GM12878 (cell line): ENCODE results near the gene GNA14. TPM values are rescaled to one million over a fixed set of nuclear protein-coding genes. Genes with fewer than 3 reads are reported as not detected.

Experiments
- ATAC-seq: fragments of 200-7000 bp; cut with Tn5 transposase; 3 replicates; pipeline ENCODE4 v1.9.1; 2020; ENCODE audit warnings: mild to moderate bottlenecking, moderate library complexity
- BruUV-seq: library from RNA; stranded (reverse); fragments of 400-500 nt; replicated peaks from 2 replicates; lab custom pipeline; 2021; lab: Mats Ljungman, UMichigan
- CTCF ChIA-PET: fragments of 300-600 bp; sonication (Branson Sonifier 250); formaldehyde crosslinking; extraction: SDS; loops from one replicate; lab custom pipeline; 2021; ENCODE audit warnings: inconsistent platforms; lab: Yijun Ruan, JAX
- POLR2A ChIA-PET: fragments of 350-600 bp; formaldehyde crosslinking; extraction: SDS; loops from one replicate; lab custom pipeline; 2021; ENCODE audit warnings: inconsistent platforms; lab: Charles Lee
- RAD21 ChIA-PET: fragments of 300-600 bp; sonication (Branson Sonifier 250); formaldehyde crosslinking; loops from one replicate; lab custom pipeline; 2023; ENCODE audit warnings: antibody characterized with exemption; ENCODE audit not compliant: unreplicated experiment; lab: Charles Lee
- SMC1A ChIA-PET: fragments of 300-600 bp; sonication (Branson Sonifier 250); formaldehyde crosslinking; loops from one replicate; lab custom pipeline; 2023; ENCODE audit not compliant: unreplicated experiment, uncharacterized antibody; lab: Charles Lee
- DNase-seq: peaks from one replicate; pipeline ENCODE4 v3.0.0-alpha.2; 2011; ENCODE audit warnings: low read depth, low spot score
- FAIRE-seq: peaks from 3 replicates; lab custom pipeline; 2011; peaks lifted over from hg19 to GRCh38; lab: Jason Lieb, UNC
- H2AFZ ChIP-seq: 2 replicates; pipeline ENCODE4 v1.6.0; 2011; ENCODE audit warnings: low read depth, low read length, control low read depth; ENCODE audit not compliant: control insufficient read depth
- H3K27ac ChIP-seq: 2 replicates; pipeline ENCODE4 v1.5.1; 2011; ENCODE audit warnings: control low read depth; ENCODE audit not compliant: control insufficient read depth, insufficient read depth
- H3K27me3 ChIP-seq, 2 experiments: replicated peaks in 1 of 2; 2 replicates each; pipeline versions ENCODE4 v1.6.0 to v1.6.1; 2011; ENCODE audit warnings: low read length in 1 of 2; ENCODE audit not compliant: control insufficient read depth in 2 of 2, insufficient read depth in 2 of 2
- H3K36me3 ChIP-seq, 2 experiments: 2 replicates each; pipeline ENCODE4 v1.5.1; 2011; ENCODE audit warnings: low read length in 1 of 2; ENCODE audit not compliant: control insufficient read depth in 2 of 2, insufficient read depth in 2 of 2
- H3K4me1 ChIP-seq: 2 replicates; pipeline ENCODE4 v1.6.1; 2011; ENCODE audit warnings: mild to moderate bottlenecking, low read length, moderate library complexity, mixed read lengths; ENCODE audit not compliant: control insufficient read depth, insufficient read depth
- H3K4me2 ChIP-seq: 2 replicates; pipeline ENCODE4 v1.6.0; 2011; ENCODE audit warnings: control low read depth; ENCODE audit not compliant: control insufficient read depth, insufficient read depth
- H3K4me3 ChIP-seq: fragments of 200-600 bp; sonication (generic); 2 replicates; pipeline ENCODE4 v1.5.1; 2016
- H3K79me2 ChIP-seq: 2 replicates; pipeline ENCODE4 v1.6.0; 2011; ENCODE audit warnings: low read length; ENCODE audit not compliant: control insufficient read depth, insufficient read depth
- H3K9ac ChIP-seq: 2 replicates; pipeline ENCODE4 v1.8.0; 2011; ENCODE audit warnings: low read length, control low read depth, mixed read lengths; ENCODE audit not compliant: control insufficient read depth, insufficient read depth
- H3K9me3 ChIP-seq: replicated peaks from 3 replicates; pipeline ENCODE4 v1.5.1; 2011; ENCODE audit warnings: mild to moderate bottlenecking, low read length; ENCODE audit not compliant: control insufficient read depth, insufficient read depth
- H4K20me1 ChIP-seq: 2 replicates; pipeline ENCODE4 v1.6.0; 2011; ENCODE audit not compliant: control insufficient read depth, insufficient read depth
- BHLHE40 ChIP-seq, 2 experiments: fragments of 450-650 bp in 1 of 2; IDR thresholded peaks; 2 replicates each; pipeline ENCODE4 v1.6.1; 2011 to 2017; ENCODE audit warnings: low read depth in 2 of 2, borderline replicate concordance in 1 of 2, improper control_type of control experiment in 1 of 2, low read length in 1 of 2, mild to moderate bottlenecking in 1 of 2
- BRCA1 ChIP-seq: IDR thresholded peaks from 2 replicates; pipeline ENCODE4 v1.6.1; 2011; ENCODE audit warnings: low read depth, low read length, improper control_type of control experiment
- EED ChIP-seq: sonication (generic); IDR thresholded peaks from 2 replicates; pipeline ENCODE4 v1.6.1; 2016; ENCODE audit warnings: antibody characterized with exemption, low read depth
- EGR1 ChIP-seq, 2 experiments: IDR thresholded peaks; 1 replicate in 1 of 2; 2 replicates in 1 of 2; pipeline ENCODE4 v1.6.1; 2011 to 2012; ENCODE audit warnings: low read depth in 2 of 2, low read length in 2 of 2, borderline replicate concordance in 1 of 2, mild to moderate bottlenecking in 1 of 2, moderate library complexity in 1 of 2
- LARP7 ChIP-seq: fragments of 450-650 bp; IDR thresholded peaks from 2 replicates; pipeline ENCODE4 v1.6.1; 2017; ENCODE audit warnings: mild to moderate bottlenecking
- MEF2B ChIP-seq: fragments of 450-650 bp; IDR thresholded peaks from 2 replicates; pipeline ENCODE4 v1.6.1; 2018; ENCODE audit warnings: mild to moderate bottlenecking, moderate library complexity; ENCODE audit not compliant: partially characterized antibody, poor library complexity, severe bottlenecking
- MYC ChIP-seq: IDR thresholded peaks from 2 replicates; pipeline ENCODE4 v1.6.1; 2011; ENCODE audit warnings: mild to moderate bottlenecking, low read length, moderate library complexity, inconsistent platforms; ENCODE audit not compliant: insufficient read depth, insufficient replicate concordance, insufficient read length, severe bottlenecking
- NBN ChIP-seq: fragments of 450-650 bp; IDR thresholded peaks from 2 replicates; pipeline ENCODE4 v1.6.1; 2016
- NRF1 ChIP-seq: conservative IDR thresholded peaks from 2 replicates; pipeline ENCODE4 v1.6.1; 2011; ENCODE audit warnings: mild to moderate bottlenecking, low read depth, low read length, improper control_type of control experiment
- POLR2A ChIP-seq: IDR thresholded peaks from 2 replicates; pipeline ENCODE4 v1.6.1; 2011; ENCODE audit warnings: low read depth, mild to moderate bottlenecking, low read length
- SIX5 ChIP-seq: IDR thresholded peaks from 2 replicates; pipeline ENCODE4 v1.6.1; 2011; ENCODE audit warnings: mild to moderate bottlenecking, low read depth, low read length, moderate library complexity; ENCODE audit not compliant: severe bottlenecking
- SMARCA5 ChIP-seq: fragments of 450-650 bp; IDR thresholded peaks from 2 replicates; pipeline ENCODE4 v1.6.1; 2017; ENCODE audit warnings: mild to moderate bottlenecking
- SP1 ChIP-seq: IDR thresholded peaks from one replicate; pipeline ENCODE4 v1.6.1; 2011; ENCODE audit warnings: low read depth, low read length
- STAT1 ChIP-seq: fragments of 450-650 bp; conservative IDR thresholded peaks from 2 replicates; pipeline ENCODE4 v1.6.1; 2014; ENCODE audit warnings: antibody characterized with exemption, mild to moderate bottlenecking
- TAF1 ChIP-seq: IDR thresholded peaks from 2 replicates; pipeline ENCODE4 v1.6.1; 2011; ENCODE audit warnings: mild to moderate bottlenecking, low read depth, low read length, borderline replicate concordance
- YY1 ChIP-seq: IDR thresholded peaks from 2 replicates; pipeline ENCODE4 v1.6.1; 2011; ENCODE audit warnings: low read depth, mild to moderate bottlenecking, low read length
- WGBS: methylation state at CpG from one replicate; pipeline ENCODE4 v1.1.6; 2016; ENCODE audit warnings: low lambda C conversion rate; ENCODE audit not compliant: insufficient replicate concordance, insufficient coverage; ENCODE audit errors: missing lambda C conversion rate; 5-methylcytosine and 5-hydroxymethylcytosine counted together
- in situ Hi-C: fragments of 300-500 bp; cut with MboI; formaldehyde crosslinking; loops from 9 replicates; pipeline ENCODE4 v1.14.3; 2018; ENCODE audit warnings: mixed read lengths
- intact Hi-C: fragments of 100-400 bp; cut with micrococcal nuclease; formaldehyde crosslinking; loops from one replicate; pipeline ENCODE4 v1.14.2; 2022; ENCODE audit not compliant: unreplicated experiment
- polyA plus RNA-seq, 11 experiments: library from polyadenylated mRNA; depleted of rRNA in 4 of 11; unstranded in 6 of 11; stranded (reverse) in 5 of 11; fragments of >200 nt; fragmentation: Nextera tagmentation in 4 of 11; fragmentation: Illumina TruSeq in 1 of 11; extraction: Ambion mirVana in 4 of 11; extraction: Trizol in 1 of 11; gene quantifications; 1 replicate in 1 of 11; 2 replicates in 10 of 11; pipeline versions ENCODE4 v1.2.1 to v1.2.3, GENCODE V29; 2011 to 2016; ENCODE audit warnings: inconsistent platforms in 2 of 11, missing spikeins in 2 of 11, low read depth in 1 of 11
- total RNA-seq, 4 experiments: library from RNA; depleted of rRNA in 3 of 4; stranded (reverse); fragments of >200 nt in 3 of 4; fragmentation: Illumina TruSeq in 1 of 4; extraction: Trizol in 1 of 4; gene quantifications; 2 replicates each; pipeline versions ENCODE4 v1.2.1 to v1.2.3, GENCODE V29; 2013 to 2021
- TF ChIP-seq, protein P1 (sequence below): fragments of 150-350 bp; IDR thresholded peaks from 2 replicates; pipeline ENCODE4 v1.6.1; 2016; ENCODE audit warnings: low read depth, low read length
- TF ChIP-seq, protein P2 (sequence below): fragments of 450-650 bp; IDR thresholded peaks from 2 replicates; pipeline ENCODE4 v1.6.1; 2014; ENCODE audit warnings: mild to moderate bottlenecking
- TF ChIP-seq, protein P3 (sequence below): fragments of 450-650 bp; IDR thresholded peaks from 2 replicates; pipeline ENCODE4 v1.6.1; 2017; ENCODE audit warnings: mild to moderate bottlenecking

GNA14 gene
- total and polyA plus RNA-seq, 10 of the 15 experiments (the other 5 are each of a cell fraction or from before 2014, with no cell fraction given) = 0.17 TPM; not detected in 9

DNA sequence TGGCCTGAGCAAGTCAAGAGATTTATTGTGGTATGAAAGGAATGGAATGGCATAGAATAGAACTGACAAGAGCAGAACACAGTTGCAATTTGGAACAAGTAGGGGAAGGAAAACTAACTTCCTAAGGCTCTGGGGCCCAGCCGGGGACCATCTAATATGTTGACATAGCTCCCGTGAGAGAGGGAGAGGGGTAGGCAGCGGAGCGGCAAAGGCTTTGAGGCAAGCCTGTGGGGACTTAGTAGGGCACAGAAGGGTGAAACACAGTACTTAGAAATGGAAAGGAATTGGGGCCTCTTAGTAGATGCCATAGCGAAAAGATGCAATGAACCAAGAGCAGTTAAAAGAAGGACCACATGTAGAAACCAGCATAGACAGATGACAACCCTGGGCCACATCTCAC is 11.8 kb upstream of the GNA14 start:
- Histone ChIP-seq H3K9me3 (no peaks in the 10 kb centered on the region), H2AFZ (no peak overlapping the region), H3K27me3 (no peaks in the 10 kb centered on the region), H3K4me3 (no peak overlapping the region), H3K27ac (no peak overlapping the region), H3K79me2 (no peaks in the 10 kb centered on the region), H3K36me3 (no peaks in the 10 kb centered on the region), H3K4me2 (no peak overlapping the region), H3K9ac (no peak overlapping the region), H3K4me1 (no peaks in the 10 kb centered on the region), H4K20me1 (no peaks in the 10 kb centered on the region)
- ChIA-PET POLR2A (no interaction called here), SMC1A (no interaction called here), RAD21 (no interaction called here), CTCF (no interaction called here)
- 49% methylated on average over 5 of the region's 5 CpGs for WGBS
- no peak for DNase-seq
- intact Hi-C loops = no loop called here
- in situ Hi-C loops = no loop called here
- no TSS peak for BruUV-seq
- no peak for TF ChIP-seq SIX5
- TF ChIP-seq, protein P1, sequence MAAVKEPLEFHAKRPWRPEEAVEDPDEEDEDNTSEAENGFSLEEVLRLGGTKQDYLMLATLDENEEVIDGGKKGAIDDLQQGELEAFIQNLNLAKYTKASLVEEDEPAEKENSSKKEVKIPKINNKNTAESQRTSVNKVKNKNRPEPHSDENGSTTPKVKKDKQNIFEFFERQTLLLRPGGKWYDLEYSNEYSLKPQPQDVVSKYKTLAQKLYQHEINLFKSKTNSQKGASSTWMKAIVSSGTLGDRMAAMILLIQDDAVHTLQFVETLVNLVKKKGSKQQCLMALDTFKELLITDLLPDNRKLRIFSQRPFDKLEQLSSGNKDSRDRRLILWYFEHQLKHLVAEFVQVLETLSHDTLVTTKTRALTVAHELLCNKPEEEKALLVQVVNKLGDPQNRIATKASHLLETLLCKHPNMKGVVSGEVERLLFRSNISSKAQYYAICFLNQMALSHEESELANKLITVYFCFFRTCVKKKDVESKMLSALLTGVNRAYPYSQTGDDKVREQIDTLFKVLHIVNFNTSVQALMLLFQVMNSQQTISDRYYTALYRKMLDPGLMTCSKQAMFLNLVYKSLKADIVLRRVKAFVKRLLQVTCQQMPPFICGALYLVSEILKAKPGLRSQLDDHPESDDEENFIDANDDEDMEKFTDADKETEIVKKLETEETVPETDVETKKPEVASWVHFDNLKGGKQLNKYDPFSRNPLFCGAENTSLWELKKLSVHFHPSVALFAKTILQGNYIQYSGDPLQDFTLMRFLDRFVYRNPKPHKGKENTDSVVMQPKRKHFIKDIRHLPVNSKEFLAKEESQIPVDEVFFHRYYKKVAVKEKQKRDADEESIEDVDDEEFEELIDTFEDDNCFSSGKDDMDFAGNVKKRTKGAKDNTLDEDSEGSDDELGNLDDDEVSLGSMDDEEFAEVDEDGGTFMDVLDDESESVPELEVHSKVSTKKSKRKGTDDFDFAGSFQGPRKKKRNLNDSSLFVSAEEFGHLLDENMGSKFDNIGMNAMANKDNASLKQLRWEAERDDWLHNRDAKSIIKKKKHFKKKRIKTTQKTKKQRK = no peak
- TF ChIP-seq BRCA1 = no peak
- TF ChIP-seq, protein P2, sequence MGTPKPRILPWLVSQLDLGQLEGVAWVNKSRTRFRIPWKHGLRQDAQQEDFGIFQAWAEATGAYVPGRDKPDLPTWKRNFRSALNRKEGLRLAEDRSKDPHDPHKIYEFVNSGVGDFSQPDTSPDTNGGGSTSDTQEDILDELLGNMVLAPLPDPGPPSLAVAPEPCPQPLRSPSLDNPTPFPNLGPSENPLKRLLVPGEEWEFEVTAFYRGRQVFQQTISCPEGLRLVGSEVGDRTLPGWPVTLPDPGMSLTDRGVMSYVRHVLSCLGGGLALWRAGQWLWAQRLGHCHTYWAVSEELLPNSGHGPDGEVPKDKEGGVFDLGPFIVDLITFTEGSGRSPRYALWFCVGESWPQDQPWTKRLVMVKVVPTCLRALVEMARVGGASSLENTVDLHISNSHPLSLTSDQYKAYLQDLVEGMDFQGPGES = no peak
- no peak for TF ChIP-seq LARP7
- TF ChIP-seq, protein P3, sequence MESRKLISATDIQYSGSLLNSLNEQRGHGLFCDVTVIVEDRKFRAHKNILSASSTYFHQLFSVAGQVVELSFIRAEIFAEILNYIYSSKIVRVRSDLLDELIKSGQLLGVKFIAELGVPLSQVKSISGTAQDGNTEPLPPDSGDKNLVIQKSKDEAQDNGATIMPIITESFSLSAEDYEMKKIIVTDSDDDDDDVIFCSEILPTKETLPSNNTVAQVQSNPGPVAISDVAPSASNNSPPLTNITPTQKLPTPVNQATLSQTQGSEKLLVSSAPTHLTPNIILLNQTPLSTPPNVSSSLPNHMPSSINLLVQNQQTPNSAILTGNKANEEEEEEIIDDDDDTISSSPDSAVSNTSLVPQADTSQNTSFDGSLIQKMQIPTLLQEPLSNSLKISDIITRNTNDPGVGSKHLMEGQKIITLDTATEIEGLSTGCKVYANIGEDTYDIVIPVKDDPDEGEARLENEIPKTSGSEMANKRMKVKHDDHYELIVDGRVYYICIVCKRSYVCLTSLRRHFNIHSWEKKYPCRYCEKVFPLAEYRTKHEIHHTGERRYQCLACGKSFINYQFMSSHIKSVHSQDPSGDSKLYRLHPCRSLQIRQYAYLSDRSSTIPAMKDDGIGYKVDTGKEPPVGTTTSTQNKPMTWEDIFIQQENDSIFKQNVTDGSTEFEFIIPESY = no peak
- TF ChIP-seq MEF2B = no peak
- no peak for TF ChIP-seq TAF1
- TF ChIP-seq BHLHE40 (IDR thresholded peaks at IDR 0.05; ENCODE audit: borderline replicate concordance in 1 of 2, low read depth in 2 of 2, low read length in 1 of 2) = no peak
- TF ChIP-seq YY1 = no peak
- TF ChIP-seq NRF1 = no peak
- no peak for TF ChIP-seq SP1
- TF ChIP-seq EGR1 (IDR thresholded peaks at IDR 0.05; ENCODE audit: borderline replicate concordance in 1 of 2, low read depth in 2 of 2, low read length in 2 of 2) = no peak
- TF ChIP-seq STAT1 = no peak
- TF ChIP-seq POLR2A = no peak
- TF ChIP-seq MYC = no peak
- no peak for TF ChIP-seq SMARCA5
- TF ChIP-seq NBN = no peak
- TF ChIP-seq EED = no peak
- ATAC-seq = no peak
- no peak for FAIRE-seq
